ENCODE measurements around the gene RAP1GAP2. TPM values are rescaled to one million over a fixed set of nuclear protein-coding genes. Genes with fewer than 3 reads are reported as not detected.

The RAP1GAP2 gene
- total and polyA plus RNA-seq, 7 donors = 0.25 to 2.0 (median 0.84) TPM

GRCh38 chr17:2844416-2844815 is 48.2 kb downstream of the RAP1GAP2 start:
- Histone ChIP-seq H3K27ac (no peak overlapping the region), H3K27me3 (ENCODE audit: insufficient read depth in 3 of 3, low read length in 2 of 3) (peaks cover 0 to 12% (median 0%) of the 10 kb centered on the region in 3 donors), H3K4me3 (no peak overlapping the region), H3K9me3 (no peaks in the 10 kb centered on the region), H3K4me1 (no peaks in the 10 kb centered on the region), H3K36me3 (ENCODE audit: insufficient read depth in 1 of 2, low read depth in 1 of 2) (no peaks in the 10 kb centered on the region)
- intact Hi-C loops (cut with DNase I) = no loop called here
- ATAC-seq = no peak
- 31 to 40% (median 37%) methylated on average over 6 of the region's 6 CpGs for WGBS, 3 donors
- no peak for DNase-seq
- no peak for TF ChIP-seq CTCF (IDR thresholded peaks at IDR 0.05)

GRCh38 chr17:2847381-2848333 is 51.4 kb downstream of the RAP1GAP2 start:
- Histone ChIP-seq H3K4me1 (no peaks in the 10 kb centered on the region), H3K27ac (no peak overlapping the region), H3K36me3 (ENCODE audit: insufficient read depth in 1 of 2, low read depth in 1 of 2) (no peaks in the 10 kb centered on the region), H3K27me3 (ENCODE audit: insufficient read depth in 3 of 3, low read length in 2 of 3) (peaks cover 0 to 30% (median 4%) of the 10 kb centered on the region in 3 donors), H3K9me3 (no peaks in the 10 kb centered on the region), H3K4me3 (no peak overlapping the region)
- intact Hi-C loops (cut with DNase I) = loop anchor here (2.0 to 5.0 kb wide), 2 partner anchors 165 kb away; no protein-coding TSS in a partner anchor
- WGBS, 3 donors = 70 to 73% (median 72%) methylated on average over 17 of the region's 17 CpGs
- no peak for TF ChIP-seq CTCF (IDR thresholded peaks at IDR 0.05)
- ATAC-seq = no peak
- DNase-seq = no peak

GRCh38 chr17:2849327-2849670 is 53.1 kb downstream of the RAP1GAP2 start:
- H3K27me3 ChIP-seq (ENCODE audit: insufficient read depth in 3 of 3, low read length in 2 of 3) = peaks cover 0 to 39% (median 4%) of the 10 kb centered on the region in 3 donors
- H3K36me3 ChIP-seq (ENCODE audit: insufficient read depth in 1 of 2, low read depth in 1 of 2) = no peaks in the 10 kb centered on the region
- peaks cover 5% of the 10 kb centered on the region for H3K4me1 ChIP-seq
- no peak overlapping the region for H3K4me3 ChIP-seq
- no peak for TF ChIP-seq CTCF (IDR thresholded peaks at IDR 0.05)
- DNase-seq (no peak), ATAC-seq (peak in 1 of 4 donors; percentile 35)
- H3K9me3 ChIP-seq = no peaks in the 10 kb centered on the region
- no peak overlapping the region for H3K27ac ChIP-seq
- intact Hi-C loops (cut with DNase I) = loop anchor here (2.0 to 5.0 kb wide), 2 partner anchors 163 to 164 kb away; no protein-coding TSS in a partner anchor
- WGBS, 3 donors = 27 to 33% (median 33%) methylated on average over 12 to 13 of the region's 13 CpGs

- no peak for DNase-seq
- Histone ChIP-seq H3K27ac (no peak overlapping the region), H3K4me3 (no peak overlapping the region), H3K27me3 (ENCODE audit: insufficient read depth in 3 of 3, low read length in 2 of 3) (peaks cover 0 to 48% (median 9%) of the 10 kb centered on the region in 3 donors), H3K9me3 (no peaks in the 10 kb centered on the region), H3K36me3 (ENCODE audit: insufficient read depth in 1 of 2, low read depth in 1 of 2) (no peaks in the 10 kb centered on the region), H3K4me1 (peaks cover 9% of the 10 kb centered on the region)
- no peak for TF ChIP-seq CTCF (IDR thresholded peaks at IDR 0.05)
- WGBS, 3 donors = 60 to 69% (median 62%) methylated on average over 6 of the region's 6 CpGs
- intact Hi-C loops (cut with DNase I) = no loop called here
- ATAC-seq = no peak
Measured at GRCh38 chr17:2850991-2851390, 54.8 kb downstream of the RAP1GAP2 start.

Data from psoas muscle (tissue), 8 donors.